NCI-H2227 (cell line): ENCODE results near the gene TTLL11.
"Not testable (repeated sequence)": the region's sequence is repeated elsewhere in the genome, so short reads cannot be mapped to it uniquely, and the experiment has no call there.

ENCODE experiments used
- DNase-seq: peaks from one replicate; lab custom pipeline; 2025; ENCODE audit not compliant: unreplicated experiment; lab: John Stamatoyannopoulos, UW

The TTLL11 gene

GRCh38 chr9:121807069-121807822, 285.9 kb downstream of the TTLL11 start:
- no peak for DNase-seq

DNA sequence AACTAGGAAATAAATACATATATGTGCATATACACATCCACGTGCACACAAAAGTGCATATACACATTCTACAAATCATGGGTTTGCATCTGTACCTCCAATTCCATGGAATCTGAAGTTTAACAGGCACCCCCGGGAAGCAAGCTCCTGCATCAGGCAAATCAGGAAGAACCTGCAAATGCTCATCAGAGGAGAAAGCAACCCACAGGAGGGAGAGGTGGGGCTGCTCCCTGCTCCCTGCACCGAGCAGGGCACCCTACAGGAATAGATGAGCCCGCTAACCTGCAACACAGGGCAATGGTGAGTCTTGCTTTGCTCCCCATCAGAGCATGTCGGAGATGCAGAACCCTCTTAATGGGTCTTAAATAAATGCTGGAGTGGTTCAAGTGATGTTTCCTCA, 290.4 kb downstream of the TTLL11 start:
- no peak for DNase-seq

DNA sequence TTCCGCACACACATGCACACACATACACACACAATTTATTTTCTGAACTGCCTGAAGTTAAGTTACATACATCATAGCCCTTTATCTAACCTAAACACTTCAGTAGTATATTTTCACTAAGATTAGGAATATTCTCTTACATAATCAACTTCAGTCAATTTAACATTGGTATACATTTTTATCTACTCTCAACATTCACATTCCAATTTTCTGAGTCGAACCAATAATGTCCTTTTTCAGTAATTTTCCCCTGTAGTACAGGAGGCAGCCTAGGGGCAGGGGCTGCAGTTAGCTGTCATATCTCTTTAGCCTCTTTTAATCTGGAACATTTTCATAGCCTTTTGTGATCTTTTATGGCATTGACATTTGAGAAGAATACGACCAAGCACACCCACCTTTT, 291.5 kb downstream of the TTLL11 start:
- no peak for DNase-seq

DNA sequence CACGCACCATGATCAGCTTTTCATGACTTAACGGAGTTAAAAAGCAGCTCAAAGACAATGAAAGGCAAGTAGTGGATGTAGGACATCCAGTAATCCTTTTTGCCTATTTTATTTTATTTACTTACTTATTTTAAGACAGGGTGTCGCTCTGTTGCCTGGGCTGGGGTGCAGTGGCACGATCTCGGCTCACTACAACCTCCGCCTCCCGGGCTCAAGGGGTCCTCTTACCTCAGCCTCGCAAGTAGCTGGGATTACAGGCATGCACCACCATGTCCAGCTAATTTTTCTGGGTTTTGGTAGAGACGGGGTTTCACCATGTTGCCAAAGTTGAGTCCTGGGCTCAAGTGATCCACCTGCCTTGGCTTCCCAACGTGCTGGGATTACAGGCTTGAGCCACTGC, 292.7 kb downstream of the TTLL11 start:
- no peak for DNase-seq

DNA sequence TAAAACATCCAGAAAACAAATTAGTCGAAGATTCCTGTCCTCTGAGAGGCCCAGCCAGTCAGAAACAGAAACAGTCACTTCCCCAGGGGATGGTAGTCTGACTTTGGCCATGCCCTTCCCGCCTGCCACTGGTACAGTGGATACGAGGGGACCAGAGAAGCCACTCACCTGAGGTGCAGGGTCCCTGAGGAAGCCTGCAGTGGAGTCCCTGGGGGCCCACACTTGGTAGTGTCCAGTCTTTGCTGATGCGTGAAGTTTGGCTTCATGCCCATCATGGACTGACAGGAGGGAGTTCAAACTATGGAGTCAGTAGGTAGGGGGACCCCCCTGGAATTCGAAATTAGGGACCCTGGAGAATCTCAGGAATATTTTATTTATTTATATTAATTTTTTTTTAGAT, 294.2 kb downstream of the TTLL11 start:
- DNase-seq, result no peak

DNA sequence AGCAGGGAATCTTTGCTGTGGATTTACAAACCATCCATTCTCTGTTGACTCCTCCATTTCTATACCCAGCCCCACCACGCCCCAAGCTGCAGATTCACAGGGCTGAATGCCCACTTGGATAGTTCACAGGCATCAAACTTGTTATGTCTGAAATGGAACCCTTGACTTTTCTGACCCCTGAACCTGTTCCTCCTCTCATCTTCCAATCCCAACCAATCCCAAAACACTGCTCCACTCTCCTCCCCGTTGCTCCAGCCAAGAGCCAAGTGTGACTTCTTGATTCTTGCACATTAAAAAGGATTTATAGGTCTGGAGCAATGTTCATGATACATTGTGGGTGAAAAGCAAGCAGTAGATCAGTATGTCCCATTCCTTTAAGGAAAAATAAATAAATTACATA, 296.0 kb downstream of the TTLL11 start:
- DNase-seq, result no peak

GRCh38 chr9:121794334-121794733, 298.8 kb downstream of the TTLL11 start:
- not testable (repeated sequence) for DNase-seq

GRCh38 chr9:121792476-121792875, 300.6 kb downstream of the TTLL11 start:
- not testable (repeated sequence) for DNase-seq

DNA sequence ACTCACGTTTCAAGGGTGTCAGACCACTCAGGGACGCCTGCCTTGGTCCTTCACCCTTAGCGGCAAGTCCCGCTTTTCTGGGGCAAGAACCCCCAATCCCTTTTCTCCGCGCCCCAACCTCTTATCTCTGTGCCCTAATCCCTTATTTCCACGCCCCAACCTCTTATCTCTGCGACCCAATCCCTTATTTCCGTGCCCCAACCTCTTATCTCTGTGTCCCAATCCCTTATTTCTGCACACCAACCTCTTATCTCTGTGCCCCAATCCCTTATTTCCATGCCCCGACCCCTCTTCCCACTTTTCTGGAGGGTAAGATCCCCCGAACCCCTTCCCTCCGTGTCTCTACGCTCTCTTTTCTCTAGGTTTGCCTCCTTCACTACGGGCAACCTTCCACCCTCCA, 302.3 kb downstream of the TTLL11 start:
- DNase-seq, result no peak

DNA sequence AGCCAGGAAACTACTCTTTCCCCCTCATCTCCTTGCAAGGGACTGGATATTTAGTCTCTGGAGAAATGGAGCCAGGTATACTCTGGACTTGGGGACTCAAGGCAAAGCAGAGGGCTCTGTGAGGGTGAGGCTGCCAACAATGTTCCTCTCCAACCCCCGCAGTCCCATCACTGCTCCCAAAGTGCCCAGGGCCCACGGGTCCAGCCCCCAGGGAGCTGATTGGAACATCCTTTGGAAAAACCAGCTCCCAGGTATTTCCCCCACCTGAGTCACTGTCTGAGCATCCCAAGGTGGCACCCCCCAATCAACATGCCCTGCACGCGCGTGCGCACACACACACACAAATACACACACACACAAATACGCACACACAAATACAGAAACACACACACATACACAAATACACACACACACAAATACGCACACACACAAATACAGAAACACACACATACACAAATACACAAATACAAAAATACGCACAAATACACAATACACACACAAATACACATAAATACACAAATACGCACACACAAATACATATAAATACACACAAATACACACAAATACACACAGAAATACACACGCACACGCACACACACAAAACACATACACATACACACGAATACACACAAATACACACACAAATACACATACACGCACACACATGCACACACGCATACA, 304.3 kb downstream of the TTLL11 start:
- no peak for DNase-seq

- no peak for DNase-seq
These were observed 306.1 kb downstream of the TTLL11 start for GRCh38 chr9:121786998-121787422.

DNA sequence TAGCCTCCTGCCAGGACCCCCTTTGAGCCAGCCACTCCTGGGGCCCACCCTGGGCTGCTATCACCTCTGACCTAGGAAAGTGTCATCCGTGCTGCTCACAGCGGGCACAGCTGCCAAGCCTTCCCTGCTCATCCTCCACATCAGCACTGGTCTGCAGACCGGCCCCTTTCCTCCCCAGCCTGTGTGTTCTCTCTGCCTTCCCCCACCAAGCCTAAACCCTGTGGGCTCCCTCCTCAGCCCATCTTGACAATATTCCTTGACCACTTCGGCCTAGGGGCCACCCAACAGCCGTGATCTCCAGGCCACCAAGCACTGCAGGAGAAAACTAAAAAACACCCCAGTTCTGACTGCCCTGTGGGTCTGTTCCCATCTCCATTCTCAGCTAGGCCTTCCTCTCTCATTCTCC, 306.6 kb downstream of the TTLL11 start:
- DNase-seq, result no peak

DNA sequence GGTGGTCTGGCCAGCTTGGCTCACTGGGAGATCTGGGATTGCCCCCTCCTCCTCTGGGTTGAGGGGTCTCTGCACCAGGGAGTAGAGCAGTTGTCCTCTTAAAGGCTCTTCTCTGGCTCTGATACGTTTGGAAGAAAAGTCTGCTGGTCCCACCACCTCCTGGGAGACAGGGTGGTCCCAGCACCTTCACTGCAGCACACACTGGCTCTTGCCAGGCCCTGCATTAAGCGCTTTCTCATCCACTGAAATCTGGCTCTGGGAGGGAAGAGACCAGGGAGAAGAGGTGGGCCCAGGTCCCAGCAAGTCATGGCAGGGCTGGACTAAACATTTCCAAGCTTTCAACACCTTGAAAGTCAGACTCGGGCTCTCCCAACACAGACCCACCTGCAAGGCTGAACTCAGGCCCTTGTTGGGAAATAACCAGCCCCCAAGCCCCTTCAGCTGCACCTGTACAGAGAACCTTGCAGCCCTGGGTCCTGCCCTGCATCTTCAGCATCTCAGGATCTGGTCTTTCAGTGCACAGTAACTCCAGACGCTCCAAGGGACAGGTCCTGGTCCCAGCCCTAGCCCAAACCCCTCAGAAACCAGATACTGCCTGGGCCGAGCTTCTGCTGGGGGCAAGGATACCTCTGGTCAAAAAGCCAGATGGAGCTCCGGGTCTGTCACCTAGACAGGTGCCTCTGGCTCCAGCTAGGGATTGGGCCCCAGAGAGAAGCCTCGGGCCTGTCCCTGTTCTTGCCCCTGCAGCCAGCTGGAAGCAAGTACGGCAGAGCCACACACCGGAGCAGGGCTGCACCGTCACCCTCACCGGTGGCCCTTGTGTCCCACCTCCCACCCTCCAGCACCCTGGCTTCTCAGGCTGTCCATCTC, 307.2 kb downstream of the TTLL11 start:
- DNase-seq, result no peak

DNA sequence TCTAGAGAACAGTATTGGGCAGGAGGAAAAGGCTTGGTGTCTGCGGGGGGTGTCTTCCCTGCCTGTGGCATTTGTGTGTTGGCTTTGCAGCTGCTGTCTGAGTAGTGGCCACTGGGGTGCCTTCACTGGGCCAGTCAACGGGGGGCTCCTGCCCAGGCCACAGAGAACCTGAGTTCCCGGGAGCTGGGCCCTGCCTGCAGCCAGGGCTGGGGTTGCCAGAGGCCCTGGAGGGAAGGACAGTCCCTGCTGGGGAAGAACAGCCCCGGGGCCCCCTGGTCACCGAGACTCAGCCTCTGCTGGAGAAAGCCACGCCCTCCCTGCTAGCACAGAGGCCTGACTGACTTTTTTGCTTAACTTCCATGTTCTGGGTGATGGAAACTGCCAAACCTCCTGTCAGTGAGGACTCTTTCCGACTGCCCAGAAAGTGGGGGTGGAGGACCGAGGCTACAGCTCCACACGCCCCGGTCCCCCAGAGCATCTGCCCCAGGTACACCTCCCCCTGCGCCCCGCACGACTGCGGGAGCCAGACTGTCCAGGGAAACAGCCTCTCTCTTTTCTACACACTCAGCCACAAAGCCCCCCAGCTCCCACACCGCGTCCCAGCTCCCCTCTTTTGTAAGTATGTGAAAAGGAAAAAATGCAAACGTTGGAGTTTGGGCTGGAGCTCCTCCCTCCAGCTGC, 308.2 kb downstream of the TTLL11 start:
- no peak for DNase-seq

DNA sequence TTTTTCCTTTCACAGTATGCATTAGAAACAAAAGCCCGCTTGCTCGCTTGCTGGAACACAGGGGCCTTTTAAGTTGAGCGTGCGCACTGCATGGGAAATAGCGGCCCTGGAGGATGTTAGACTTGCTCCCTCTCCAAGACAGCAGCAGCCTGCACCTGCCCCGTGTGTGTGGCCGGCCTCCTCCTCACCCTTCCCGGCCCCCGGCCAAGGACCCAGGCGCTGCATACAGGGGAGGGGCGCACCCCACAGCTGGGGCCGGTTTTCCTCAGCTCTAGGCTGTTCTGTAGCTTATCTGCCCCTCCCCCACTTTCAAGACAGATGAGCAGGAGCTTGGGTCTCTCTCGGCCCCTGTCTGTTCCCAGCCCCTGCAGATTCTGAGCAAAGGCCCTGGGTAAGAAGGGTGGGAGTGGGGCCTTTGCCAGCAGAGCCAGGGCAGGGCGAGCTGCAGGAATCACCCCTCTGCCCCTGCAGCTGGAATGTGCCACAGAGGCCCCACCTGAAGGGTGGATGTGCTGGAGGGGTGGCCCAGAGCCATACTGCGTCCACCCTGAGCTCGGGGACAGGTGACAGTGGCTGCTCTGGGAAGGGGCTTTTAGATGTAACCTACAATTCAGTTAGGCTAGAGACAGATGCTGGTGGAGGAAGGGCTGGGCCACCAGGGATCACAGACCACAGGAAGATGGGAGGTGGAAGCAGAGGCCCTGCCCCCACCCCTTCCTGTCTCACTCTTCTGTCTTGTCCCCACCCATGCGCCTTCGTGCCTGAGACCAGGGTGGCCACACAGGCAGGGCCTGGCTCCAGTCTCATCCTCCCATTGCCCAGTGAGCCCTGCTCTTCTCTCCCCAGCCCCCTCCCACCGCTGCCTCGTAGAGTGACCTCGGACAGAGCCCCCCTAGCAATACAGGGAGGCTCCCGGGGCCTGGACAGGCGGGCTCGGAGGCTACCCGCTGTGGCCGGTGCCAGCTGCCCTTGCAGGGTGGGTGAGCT, 309.3 kb downstream of the TTLL11 start:
- DNase-seq, result peak; percentile 60

DNA sequence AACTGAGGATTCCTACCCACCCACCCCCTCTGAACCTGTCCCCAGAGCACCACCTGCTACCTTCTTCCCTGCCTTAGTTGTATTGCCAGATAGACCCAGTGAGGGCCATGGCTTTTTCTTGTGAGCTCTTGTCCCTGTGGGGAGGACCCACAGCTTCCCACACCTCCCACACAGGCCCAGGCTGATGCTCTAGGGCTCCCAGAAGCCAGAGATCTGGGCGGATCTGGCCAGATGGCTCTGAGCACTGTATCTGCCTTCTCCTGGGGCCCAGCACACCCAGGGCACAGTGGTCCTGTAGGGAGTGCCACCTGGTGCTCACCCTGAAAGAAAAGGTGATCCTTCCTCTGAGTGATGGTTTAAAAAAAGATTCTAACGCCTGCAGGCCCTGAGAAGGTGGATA, 310.0 kb downstream of the TTLL11 start:
- no peak for DNase-seq

GRCh38 chr9:121782514-121783110, 310.5 kb downstream of the TTLL11 start:
- no peak for DNase-seq

GRCh38 chr9:121781701-121782464, 311.2 kb downstream of the TTLL11 start:
- DNase-seq, result no peak

GRCh38 chr9:121781145-121781548, 312.0 kb downstream of the TTLL11 start:
- DNase-seq, result no peak
